Urinary bladder (tissue), 4 donors: ENCODE results near the gene ATP12A. TPM values are rescaled to one million over a fixed set of nuclear protein-coding genes. Genes with fewer than 3 reads are reported as not detected.
A peak's percentile ranks its signal among the peaks of the same experiment; 100 is the strongest.

Experiments
- DNase-seq: peaks from one replicate; pipeline ENCODE4 v3.0.0-alpha.2; 2015; ENCODE audit errors: extremely low spot score
- H3K27ac ChIP-seq: one replicate; pipeline ENCODE4 v1.5.1; 2013; ENCODE audit warnings: low read depth, mild to moderate bottlenecking, moderate library complexity
- H3K36me3 ChIP-seq: one replicate; pipeline ENCODE4 v1.6.1; 2013; ENCODE audit warnings: mild to moderate bottlenecking, moderate library complexity; ENCODE audit not compliant: insufficient read depth
- H3K4me1 ChIP-seq: one replicate; pipeline ENCODE4 v1.6.1; 2013; ENCODE audit warnings: mild to moderate bottlenecking, moderate library complexity; ENCODE audit not compliant: insufficient read depth
- H3K4me3 ChIP-seq: one replicate; pipeline ENCODE4 v1.5.1; 2013; ENCODE audit warnings: low read depth, low read length
- WGBS: extraction: QIAGEN DNeasy Blood & Tissue Kit; methylation state at CpG from one replicate; pipeline ENCODE4 v1.1.7; 2013; 5-methylcytosine and 5-hydroxymethylcytosine counted together
- polyA plus RNA-seq: library from polyadenylated mRNA; stranded (reverse); fragments of 200-250 nt; gene quantifications from one replicate; pipeline ENCODE4 v1.2.3, GENCODE V29; 2013
- total RNA-seq: library from RNA; depleted of rRNA; stranded (reverse); fragments of >200 nt; gene quantifications from one replicate; pipeline ENCODE4 v1.2.3, GENCODE V29; 2014
- donor health status: healthy with polysubstance abuse.
- donor health status: healthy.

The ATP12A gene
- total and polyA plus RNA-seq, 2 donors: 0.42 TPM; not detected in 1

DNA sequence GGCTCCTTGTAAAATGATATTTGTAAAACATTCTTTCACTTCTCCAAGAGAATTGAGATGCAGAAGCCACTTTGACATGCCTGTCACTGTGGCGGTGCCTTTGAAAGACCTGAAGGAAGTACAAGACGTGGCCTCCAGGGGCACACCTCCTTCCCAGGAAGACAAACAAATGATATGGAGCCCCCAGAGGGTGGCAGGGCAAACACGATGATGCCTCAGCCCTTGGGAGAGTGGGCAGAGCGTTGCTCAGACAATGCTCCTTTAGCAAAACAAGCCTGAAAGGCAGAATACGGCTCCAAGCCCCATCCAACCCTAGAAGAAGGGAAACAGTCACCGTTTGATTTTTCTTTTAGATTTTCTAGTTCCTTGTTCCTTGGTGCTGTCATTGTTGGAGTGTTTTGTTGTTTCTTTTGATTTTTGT lies 9.2 kb upstream of the ATP12A start:
- Histone ChIP-seq H3K4me1 (no peaks in the 10 kb centered on the region), H3K36me3 (no peaks in the 10 kb centered on the region), H3K27ac (no peak overlapping the region), H3K4me3 (no peak overlapping the region)
- no peak for DNase-seq
- WGBS: 16% methylated on average over 6 of the region's 6 CpGs

DNA sequence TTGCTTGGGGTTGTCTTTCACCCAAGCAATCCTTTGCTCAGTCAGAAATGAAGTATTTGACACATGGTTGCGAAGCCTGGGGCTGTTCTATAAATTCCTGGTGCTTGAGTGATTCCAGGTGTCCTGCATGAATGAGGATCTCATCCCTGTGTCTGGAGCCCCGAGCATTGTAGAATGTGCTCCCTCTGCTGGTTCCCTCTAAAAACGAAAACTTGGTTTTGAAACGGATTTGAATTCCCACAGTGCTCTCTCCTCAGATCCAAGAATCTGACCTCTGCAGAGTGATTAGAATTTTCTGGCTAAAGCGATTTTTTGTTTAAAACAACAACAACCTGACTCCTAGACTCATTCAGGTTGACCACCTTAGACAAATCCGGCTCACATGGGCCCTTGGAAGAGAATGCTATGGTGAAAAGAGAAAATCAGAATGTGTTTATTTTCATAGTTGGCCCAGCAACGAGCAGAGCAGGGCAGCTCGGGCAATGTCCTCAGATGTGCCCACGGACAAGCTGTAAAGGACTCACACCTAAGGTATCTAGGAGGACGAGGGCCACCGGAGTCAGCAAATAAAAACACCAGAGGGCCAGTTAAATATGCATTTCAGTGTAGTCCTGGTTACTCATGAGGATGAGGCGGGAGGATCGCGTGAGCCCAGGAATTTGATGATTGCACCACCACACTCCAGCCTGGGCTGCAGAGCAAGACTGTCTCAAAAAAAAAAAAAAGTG lies 8.7 kb upstream of the ATP12A start:
- no peak for DNase-seq
- no peak overlapping the region for H3K27ac ChIP-seq
- WGBS: 15% methylated on average over 14 of the region's 14 CpGs

DNA sequence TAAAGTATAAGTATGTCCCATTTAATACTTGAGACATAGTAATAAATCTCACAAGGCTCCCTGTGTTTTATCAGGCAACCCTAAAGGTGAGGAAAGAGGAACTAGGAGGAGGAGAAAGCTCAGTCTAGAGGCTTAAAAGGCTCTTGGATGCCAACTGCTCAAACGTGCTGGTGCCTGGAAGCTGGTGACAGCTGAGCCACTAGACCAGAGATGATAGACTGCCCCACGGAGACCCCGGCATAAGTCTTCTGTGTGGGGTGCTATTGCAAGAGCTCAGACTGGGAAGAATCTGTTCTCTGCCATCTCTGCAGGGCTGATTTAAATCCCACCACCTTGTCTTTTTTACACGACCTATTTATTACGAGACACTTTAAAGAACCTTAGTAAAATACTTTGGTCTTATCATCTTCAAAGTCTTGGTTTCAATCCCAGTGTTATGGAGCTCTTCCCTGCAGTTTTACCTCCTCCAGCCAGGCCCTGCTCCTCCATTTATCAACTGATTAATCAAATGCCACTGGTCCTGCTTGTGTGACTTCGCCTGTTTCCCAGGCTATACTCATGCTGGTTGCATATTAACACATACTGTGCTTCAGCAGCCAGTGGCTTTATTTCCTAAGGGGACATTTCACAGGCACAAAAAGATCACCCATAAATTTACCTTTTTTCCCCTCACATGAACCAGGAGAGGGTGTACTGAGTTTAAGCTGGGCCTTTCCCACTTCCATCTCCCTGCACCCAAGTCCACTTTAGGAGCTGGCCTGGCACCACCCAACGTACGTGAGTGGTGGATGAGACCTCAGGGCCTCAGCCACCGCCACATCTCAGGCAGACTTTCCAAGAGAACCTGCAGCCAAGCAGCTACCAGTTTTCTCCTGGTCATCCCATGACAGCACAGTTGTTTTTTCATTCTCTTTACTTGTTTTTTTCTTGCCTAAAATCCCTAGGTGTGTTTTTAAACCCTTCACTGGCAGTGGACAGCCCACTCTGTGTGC lies 7.8 kb upstream of the ATP12A start:
- Histone ChIP-seq H3K4me3 (no peak overlapping the region), H3K27ac (no peak overlapping the region), H3K36me3 (no peaks in the 10 kb centered on the region), H3K4me1 (no peaks in the 10 kb centered on the region)
- 73% methylated on average over 9 of the region's 9 CpGs for WGBS
- DNase-seq: no peak

More for the DNA sequence above, 8.7 kb upstream of the ATP12A start:
- no peaks in the 10 kb centered on the region for H3K4me1 ChIP-seq
- H3K4me3 ChIP-seq: no peak overlapping the region
- no peaks in the 10 kb centered on the region for H3K36me3 ChIP-seq

DNA sequence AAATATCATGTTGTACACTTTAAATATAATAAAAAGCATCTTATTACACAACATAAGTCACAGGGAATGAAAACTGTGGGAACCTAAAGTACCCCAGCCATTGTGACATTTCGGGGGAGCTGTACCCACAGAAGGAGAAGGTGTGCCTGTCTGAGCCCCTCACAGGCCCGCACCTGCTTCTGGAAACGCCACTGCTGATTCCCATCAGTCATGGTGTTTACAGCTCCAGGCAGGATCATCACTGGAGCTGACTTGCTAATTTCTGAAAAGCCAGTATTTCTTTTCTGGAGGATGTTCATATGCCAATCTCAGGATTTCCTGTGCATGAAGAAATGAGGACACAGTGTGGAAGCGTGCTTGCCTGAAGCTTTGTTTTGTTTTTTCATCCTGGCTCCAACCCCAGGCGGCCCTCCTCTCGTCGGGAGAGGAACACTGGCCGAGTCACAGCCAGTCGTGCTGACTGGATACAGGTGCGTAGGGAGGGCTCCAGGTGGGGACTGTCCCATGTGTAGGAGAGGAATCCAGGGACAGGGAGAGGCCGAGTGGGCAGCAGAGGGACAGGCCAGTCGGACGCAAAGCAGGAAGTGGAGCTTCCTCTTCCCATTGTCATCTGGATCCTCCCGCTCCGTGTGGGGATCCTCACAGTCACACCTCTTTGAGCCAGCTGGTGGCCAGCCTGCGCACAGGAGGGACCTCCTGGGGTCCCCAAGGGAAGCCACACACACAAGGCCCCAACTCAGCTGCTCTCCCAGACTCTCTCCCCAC lies 4.2 kb upstream of the ATP12A start:
- Histone ChIP-seq H3K27ac (no peak overlapping the region), H3K4me1 (no peaks in the 10 kb centered on the region), H3K4me3 (no peak overlapping the region), H3K36me3 (no peaks in the 10 kb centered on the region)
- WGBS: 72% methylated on average over 16 of the region's 16 CpGs
- no peak for DNase-seq

DNA sequence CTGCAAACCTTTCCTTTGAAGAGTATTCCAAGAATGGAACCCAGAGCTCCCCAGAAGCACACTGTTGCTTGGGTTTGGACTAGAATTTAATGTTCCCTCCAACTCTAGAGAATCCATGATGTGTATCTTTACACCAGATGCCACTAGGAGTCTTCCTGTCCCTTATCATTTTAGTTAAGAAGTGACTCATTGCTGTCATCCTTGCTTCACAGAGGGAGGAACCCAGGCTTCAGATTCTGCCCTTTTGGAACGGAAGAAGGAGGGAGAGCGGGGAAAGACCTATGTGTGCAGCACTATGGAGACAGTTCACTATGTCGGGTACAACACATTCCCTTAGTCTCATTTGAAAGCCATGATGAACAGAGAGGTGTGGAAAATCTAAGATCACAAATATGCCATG lies 2.1 kb upstream of the ATP12A start:
- Histone ChIP-seq H3K4me3 (no peak overlapping the region), H3K36me3 (no peaks in the 10 kb centered on the region), H3K4me1 (no peaks in the 10 kb centered on the region), H3K27ac (no peak overlapping the region)
- 85% methylated on average over 3 of the region's 3 CpGs for WGBS
- no peak for DNase-seq

DNA sequence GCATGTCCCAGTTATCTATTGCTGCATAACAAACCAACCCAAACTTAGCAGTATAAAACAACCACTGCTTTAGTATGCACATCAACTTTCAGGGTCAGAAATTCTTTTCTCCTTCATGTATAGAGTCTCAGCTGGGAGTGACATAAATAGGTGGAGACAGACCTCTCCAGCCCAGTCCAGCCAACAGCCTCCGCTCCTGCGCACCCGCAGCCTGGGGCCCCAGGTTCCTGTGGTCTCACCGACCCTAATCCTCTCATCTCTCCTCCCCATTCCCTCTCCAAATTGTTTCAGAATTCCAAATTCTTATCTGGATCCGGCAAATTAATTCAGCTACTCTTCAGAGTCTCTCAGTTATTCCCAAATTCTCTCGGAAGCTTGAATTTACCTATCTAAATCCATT lies 522 bp upstream of the ATP12A start:
- no peaks in the 10 kb centered on the region for H3K36me3 ChIP-seq
- H3K4me1 ChIP-seq: no peaks in the 10 kb centered on the region
- DNase-seq: no peak
- peak overlapping the region; percentile 42 for H3K4me3 ChIP-seq
- WGBS: 43% methylated on average over 6 of the region's 6 CpGs
- H3K27ac ChIP-seq: no peak overlapping the region

DNA sequence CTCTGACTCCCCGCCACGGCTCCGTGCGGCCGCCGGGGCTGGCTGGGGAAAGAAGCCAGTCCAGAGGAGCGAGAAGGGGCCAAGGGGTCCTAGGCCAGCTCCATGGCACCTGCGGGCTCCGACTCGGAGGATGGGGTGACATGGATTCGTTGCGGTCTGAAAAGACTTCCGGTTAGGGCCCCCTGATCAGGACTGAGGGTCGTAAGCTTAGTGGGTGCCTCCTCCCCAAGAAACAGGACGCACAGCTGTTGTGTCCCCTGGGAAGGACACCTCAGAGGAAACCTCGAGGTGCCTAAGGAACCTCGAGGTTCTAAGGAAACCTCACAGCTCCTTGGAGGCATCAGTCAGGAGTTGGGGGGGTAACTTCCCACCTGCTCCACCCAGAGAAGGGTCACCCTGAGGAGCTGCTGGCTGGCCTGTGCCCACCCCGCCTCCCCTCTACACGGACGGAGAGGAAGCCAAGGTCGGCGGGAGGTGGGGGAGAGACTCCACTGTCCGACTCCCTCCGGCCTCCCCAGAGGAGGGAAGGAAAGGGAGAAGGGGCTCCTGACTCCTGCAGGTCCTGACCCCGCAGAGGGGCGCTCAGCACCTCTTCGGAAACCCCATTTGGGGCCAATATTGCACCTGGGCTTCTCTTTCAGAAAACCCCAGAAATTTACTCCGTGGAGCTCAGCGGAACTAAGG lies 855 bp downstream of the ATP12A start:
- 32% methylated on average over 29 of the region's 29 CpGs for WGBS
- H3K4me3 ChIP-seq: no peak overlapping the region
- no peaks in the 10 kb centered on the region for H3K36me3 ChIP-seq
- H3K27ac ChIP-seq: no peak overlapping the region
- no peaks in the 10 kb centered on the region for H3K4me1 ChIP-seq
- no peak for DNase-seq

DNA sequence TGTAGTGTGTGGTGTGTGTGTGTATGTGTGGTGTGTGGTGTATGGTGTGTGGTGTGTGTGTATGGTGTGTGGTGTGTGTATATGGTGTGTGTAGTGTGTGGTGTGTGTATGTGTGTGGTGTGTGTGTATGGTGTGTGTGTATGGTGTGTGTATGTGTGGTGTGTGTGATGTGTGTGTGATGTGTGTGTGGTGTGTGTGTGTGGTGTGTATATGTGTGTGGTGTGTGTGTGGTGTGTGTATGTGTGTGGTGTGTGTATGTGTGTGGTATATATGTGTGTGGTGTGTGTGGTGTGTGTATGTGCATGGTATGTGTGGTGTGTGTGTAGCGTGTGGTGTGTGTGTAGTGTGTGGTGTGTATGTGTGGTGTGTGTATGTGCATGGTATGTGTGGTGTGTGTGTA lies 1.7 kb downstream of the ATP12A start:
- Histone ChIP-seq H3K4me3 (no peak overlapping the region), H3K4me1 (no peaks in the 10 kb centered on the region), H3K36me3 (no peaks in the 10 kb centered on the region), H3K27ac (no peak overlapping the region)
- DNase-seq: no peak
- 100% methylated on average over 1 of the region's 1 CpG for WGBS

DNA sequence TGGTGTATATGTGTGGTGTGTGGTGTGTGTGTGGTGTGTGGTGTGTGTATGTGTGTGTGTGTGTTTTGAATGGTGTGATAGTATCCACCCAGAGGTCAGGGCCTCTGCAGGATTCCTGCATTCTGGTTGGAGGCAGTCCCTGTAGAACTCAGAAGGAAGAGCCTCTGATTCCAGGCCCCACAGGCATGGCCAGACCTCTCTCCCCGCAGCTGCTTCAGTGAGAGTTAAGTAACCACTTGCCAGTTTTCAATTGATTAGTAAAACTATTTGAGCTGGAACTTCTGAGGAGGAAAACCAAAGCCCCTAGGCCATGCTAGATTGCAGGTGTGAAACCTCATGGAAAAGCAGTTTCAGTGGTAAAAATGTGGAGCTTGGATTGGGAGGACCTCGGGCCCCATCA lies 2.1 kb downstream of the ATP12A start:
- WGBS: 69% methylated on average over 2 of the region's 2 CpGs
- Histone ChIP-seq H3K4me3 (no peak overlapping the region), H3K36me3 (no peaks in the 10 kb centered on the region), H3K27ac (no peak overlapping the region), H3K4me1 (no peaks in the 10 kb centered on the region)
- DNase-seq: no peak

DNA sequence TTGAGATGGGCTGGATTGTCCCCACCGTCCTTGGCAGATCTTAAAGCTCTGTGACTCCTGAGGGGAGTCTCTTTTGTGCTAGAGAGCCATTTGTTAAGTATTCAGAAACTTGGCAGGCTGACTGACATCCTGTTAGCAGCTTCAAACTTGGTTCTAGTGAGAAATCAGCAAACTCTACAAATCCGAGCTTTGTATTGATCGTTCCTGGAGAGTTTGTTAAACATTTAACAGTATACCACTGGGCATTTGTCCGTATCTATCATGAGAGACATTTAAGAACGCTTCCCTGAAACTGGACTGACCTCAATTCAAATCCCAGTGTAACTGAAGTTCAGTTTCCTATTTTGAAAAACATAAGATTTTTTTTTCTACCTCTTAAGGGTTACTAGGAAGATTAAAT lies 3.1 kb downstream of the ATP12A start:
- WGBS: 60% methylated on average over 5 of the region's 5 CpGs

DNA sequence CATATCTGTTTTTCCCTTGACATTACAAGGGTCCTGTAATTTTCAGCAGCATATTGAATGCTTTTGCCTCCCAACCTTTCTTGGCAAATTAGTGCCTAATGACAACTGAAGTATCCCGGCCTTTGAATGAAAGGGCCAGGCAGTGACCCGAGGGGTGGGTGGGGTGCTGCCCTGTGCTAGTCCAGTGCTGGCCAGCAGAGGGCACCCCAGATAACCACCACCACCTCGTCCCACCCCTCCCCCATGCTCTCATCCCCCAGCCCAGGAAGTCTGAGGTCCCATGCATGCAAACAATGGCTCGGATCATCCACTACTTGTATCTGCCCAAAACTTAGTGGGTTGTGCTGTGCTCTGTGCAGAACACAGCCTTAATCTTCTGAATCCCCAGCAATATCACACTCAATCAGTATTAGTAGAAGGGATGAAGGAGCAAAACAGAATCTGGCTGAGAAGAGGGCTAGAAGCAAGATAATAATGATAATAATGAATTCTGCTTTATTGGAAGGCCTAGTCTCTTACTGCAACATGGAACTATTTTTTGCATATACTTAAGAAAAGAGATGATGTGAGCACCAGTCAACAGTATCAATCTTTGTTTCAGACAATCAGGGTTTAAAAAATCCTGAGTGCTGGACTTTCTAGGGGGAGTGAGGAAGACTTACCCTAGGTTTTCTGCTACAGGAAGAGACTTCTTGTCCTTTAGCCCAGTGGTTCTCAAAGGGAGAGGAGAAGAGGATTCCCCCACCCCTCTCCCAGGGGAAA lies 3.8 kb downstream of the ATP12A start:
- H3K4me1 ChIP-seq: no peaks in the 10 kb centered on the region
- H3K36me3 ChIP-seq: no peaks in the 10 kb centered on the region
- 15% methylated on average over 4 of the region's 4 CpGs for WGBS
- no peak for DNase-seq
- H3K27ac ChIP-seq: no peak overlapping the region
- H3K4me3 ChIP-seq: no peak overlapping the region

More for the DNA sequence above, 3.1 kb downstream of the ATP12A start:
- Histone ChIP-seq H3K27ac (no peak overlapping the region), H3K4me3 (no peak overlapping the region), H3K36me3 (no peaks in the 10 kb centered on the region), H3K4me1 (no peaks in the 10 kb centered on the region)
- no peak for DNase-seq

DNA sequence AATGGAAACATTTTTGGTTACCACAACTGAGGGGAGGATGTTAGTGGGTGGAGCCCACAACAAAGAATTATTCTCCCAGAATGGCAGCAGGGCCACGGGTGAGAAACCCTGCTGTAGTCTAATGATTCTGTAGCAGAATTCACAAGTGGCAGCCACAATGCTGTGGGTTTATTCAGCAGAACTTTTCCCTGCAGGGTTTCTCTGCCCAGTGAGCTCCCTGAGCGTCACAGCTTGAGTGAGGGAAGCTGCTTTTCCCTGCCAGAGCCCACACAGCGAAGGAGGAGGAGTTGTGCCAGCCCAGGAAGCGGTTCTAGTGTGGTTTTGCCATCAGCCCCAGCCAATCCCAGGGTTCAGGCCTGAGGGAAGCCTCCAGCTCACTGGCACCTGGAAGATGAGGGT lies 4.4 kb downstream of the ATP12A start:
- no peaks in the 10 kb centered on the region for H3K4me1 ChIP-seq
- no peak for DNase-seq
- no peak overlapping the region for H3K27ac ChIP-seq
- no peaks in the 10 kb centered on the region for H3K36me3 ChIP-seq
- 51% methylated on average over 4 of the region's 4 CpGs for WGBS
- no peak overlapping the region for H3K4me3 ChIP-seq
